Measurements from ENCODE around the gene USP34.

- TF ChIP-seq MEIS1 (CRISPR knock-in tag; IDR thresholded peaks at IDR 0.05; ENCODE audit: borderline replicate concordance) (no peak), ZNF501 (tag by site-specific recombination; IDR thresholded peaks at IDR 0.05) (no peak)
Measured at GRCh38 chr2:61320181-61320580, 150.7 kb downstream of the USP34 start.
